Measurements from ENCODE around the gene TP53RK.

The TP53RK gene

GRCh38 chr20:46689082-46689753 is at the start of gene TP53RK:
Gene TP53RK, minus strand, starts transcription at chr20:46689444. Its CDS starts 30 bp downstream, at chr20:46689414.
- peak; percentile 97 for DNase-seq

- DNase-seq: no peak
These were observed 46.2 kb upstream of the TP53RK start for GRCh38 chr20:46735436-46735835.

DNA sequence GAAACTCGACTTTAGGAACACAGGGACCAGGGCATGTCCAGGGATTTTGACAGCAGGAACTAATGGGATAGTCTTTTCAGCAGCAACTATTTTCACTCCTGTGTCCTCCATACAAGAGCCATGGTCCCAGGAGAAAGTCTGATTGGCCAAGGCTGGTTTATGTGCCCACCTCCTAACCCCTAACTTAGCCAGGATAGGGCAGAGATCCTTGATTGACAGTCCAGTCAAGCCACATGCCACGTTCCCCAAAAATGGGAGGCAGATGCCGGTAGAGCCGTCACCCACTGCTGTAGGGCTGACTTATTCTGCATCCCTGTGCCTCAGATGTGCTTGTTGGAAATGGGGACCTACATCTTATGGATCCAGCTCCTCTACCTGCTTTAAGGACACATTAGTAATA is 42.5 kb upstream of the TP53RK start:
- no peak for DNase-seq

GRCh38 chr20:46725186-46726165 is 36.2 kb upstream of the TP53RK start:
- no peak for DNase-seq

- DNase-seq: no peak
These were observed 35.2 kb upstream of the TP53RK start for GRCh38 chr20:46724343-46724959.

- no peak for DNase-seq
These were observed 33.8 kb upstream of the TP53RK start for GRCh38 chr20:46723039-46723438.

GRCh38 chr20:46722450-46722849 is 33.2 kb upstream of the TP53RK start:
- no peak for DNase-seq

- DNase-seq: no peak
These were observed 32.2 kb upstream of the TP53RK start for GRCh38 chr20:46721476-46721875.

GRCh38 chr20:46720776-46721425 is 31.7 kb upstream of the TP53RK start:
- no peak for DNase-seq

GRCh38 chr20:46720019-46720418 is 30.8 kb upstream of the TP53RK start:
- DNase-seq: no peak

GRCh38 chr20:46717818-46718541 is 28.7 kb upstream of the TP53RK start:
- no peak for DNase-seq

DNA sequence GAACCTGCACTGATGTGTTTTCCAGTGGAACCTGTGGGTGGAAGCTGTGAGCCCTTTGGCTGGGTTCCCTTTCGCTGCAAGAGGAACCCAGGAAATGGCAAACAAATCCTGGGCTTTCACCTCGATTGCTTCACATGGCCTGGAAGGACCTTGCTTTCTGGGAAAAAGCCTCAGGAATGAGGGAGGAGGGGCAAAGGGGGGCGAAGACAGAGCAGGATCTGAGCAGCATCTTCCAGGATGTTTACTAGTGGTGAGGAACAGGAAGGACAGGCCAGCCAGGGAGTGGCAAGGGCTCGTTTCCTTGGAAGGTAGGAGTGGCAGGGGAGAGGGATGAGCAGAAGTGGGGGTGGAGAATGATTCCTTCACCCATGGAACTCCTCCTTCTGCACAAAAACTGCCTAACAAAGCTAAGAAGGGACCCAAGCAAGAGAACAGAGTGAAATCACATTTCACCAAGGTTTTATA is 26.1 kb upstream of the TP53RK start:
- DNase-seq: no peak

GRCh38 chr20:46713957-46714834 is 25.0 kb upstream of the TP53RK start:
- no peak for DNase-seq

DNA sequence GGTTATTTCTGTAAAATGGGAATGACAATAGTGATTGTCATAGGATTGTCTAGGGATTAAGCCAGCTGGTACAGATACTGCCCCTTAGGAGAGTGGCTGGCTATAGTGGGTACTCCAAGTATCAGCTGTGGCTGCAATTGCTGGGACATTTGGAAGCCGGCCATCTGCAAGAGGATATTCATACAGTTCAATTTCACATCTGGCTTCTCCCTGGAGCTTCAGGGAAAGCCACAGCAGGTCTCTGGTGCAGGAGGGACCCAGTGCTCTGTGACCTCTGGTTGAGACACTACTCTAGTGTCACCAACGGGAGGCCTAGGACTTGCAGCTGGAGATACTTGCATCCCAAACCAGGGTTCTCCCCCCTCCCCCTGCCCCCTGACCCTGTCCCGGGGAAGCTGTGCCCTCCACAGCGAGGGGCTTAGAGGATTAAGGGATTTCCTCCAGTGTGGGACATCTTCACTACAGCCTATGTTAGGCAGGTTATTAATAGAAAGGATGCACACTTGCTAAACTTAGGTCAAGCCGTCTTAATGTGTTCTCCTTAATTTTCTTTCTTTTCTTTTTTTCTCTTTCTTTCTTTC is 22.9 kb upstream of the TP53RK start:
- DNase-seq: no peak

- DNase-seq: no peak
These were observed 21.1 kb upstream of the TP53RK start for GRCh38 chr20:46710153-46710913.

DNA sequence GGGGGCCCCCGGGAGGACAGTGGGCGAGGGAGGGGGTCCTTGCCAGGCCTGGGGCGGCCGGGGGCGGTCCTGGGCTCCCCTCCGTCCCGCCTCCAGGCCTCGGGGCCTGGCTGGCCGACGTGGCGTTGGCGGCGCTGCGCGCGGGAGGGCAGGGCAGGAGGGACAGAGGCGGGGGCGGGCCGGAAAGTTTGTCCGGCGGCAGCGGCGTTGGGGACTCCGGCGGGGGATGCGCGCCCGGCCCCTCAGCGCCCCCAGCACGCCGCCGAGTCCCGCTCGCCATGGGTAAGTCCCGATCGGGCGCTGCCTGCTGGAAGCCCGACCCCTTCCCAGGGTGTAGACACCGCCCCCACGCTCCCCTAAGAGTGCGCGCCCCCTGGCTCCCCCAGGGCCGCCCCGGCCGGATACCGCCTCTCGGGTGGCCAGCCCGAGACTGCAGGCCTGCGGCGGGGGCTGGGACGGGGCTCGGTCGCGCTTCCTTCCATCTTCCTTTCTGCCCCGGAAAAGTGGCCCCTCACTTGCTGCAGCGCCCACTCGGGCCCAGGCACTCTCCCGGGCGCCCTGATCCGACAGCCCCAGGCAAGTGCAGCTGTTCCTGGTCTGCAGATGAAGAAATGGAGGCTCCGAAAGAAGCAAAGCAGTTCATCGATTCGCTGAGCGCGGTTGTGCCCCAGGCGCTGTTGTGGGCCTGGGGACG is 20.4 kb upstream of the TP53RK start, which contains the start of gene SLC2A10:
TSS of gene SLC2A10 (plus strand) at position 191 of the 694 bp plus-strand sequence. CDS start at position 279, 88 bp downstream.
- no peak for DNase-seq

DNA sequence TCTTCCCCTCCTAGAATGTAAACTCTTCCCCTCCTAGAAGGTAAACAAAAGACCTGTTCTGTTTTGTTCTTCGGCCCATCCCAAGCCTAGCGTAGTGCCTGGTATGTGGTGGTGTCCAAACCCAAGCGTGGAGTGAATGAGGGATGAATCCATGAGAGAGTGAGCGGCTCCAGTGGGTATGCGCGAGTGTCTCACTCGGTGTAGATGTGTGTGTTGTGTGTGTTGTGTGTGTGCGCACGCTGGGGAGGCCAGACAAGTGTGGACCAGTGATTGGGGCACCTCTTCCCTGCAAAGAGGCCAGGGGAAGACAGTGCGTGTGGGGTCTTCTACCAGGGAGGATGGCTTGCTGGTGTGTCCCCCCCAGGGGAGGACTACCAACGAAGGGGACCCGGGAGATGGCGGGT is 19.8 kb upstream of the TP53RK start:
- no peak for DNase-seq

- no peak for DNase-seq
These were observed 19.1 kb upstream of the TP53RK start for GRCh38 chr20:46708172-46708860.

GRCh38 chr20:46706242-46706641 is 17.0 kb upstream of the TP53RK start:
- DNase-seq: no peak
